Transverse colon (tissue), 4 donors: Measurements from ENCODE around the gene OSBPL6. TPM values are rescaled to one million over a fixed set of nuclear protein-coding genes. Genes with fewer than 3 reads are reported as not detected.

Source experiments
- DNase-seq: peaks from one replicate; pipeline ENCODE4 v3.0.0-alpha.2; 2019
- H3K27ac ChIP-seq, 4 donors: fragments of 200-600 bp; sonication (generic); 2 replicates each; pipeline ENCODE4 v1.5.1; 2016 to 2018; ENCODE audit warnings: inconsistent platforms in 4 of 4
- H3K27me3 ChIP-seq: fragments of 200-600 bp; sonication (generic); 2 replicates; pipeline ENCODE4 v1.5.1; 2017; ENCODE audit warnings: inconsistent platforms
- H3K36me3 ChIP-seq, 4 donors: fragments of 200-600 bp; sonication (generic); 2 replicates each; pipeline ENCODE4 v1.5.1; 2017 to 2019; ENCODE audit warnings: inconsistent platforms in 4 of 4
- H3K4me1 ChIP-seq, 4 donors: fragments of 200-600 bp; sonication (generic); 2 replicates each; pipeline ENCODE4 v1.5.1; 2017 to 2020; ENCODE audit warnings: inconsistent platforms in 4 of 4
- H3K4me3 ChIP-seq, 4 donors: fragments of 200-600 bp; sonication (generic); 1 replicate in 1 of 4; 2 replicates in 3 of 4; pipeline versions ENCODE4 v1.5.1 to v1.6.1; 2017 to 2019; ENCODE audit warnings: inconsistent platforms in 4 of 4
- H3K9me3 ChIP-seq, 2 donors: fragments of 200-600 bp; sonication (generic); 2 replicates each; pipeline ENCODE4 v1.5.1; 2017 to 2019; ENCODE audit warnings: inconsistent platforms in 2 of 2
- EP300 ChIP-seq: sonication (generic); formaldehyde crosslinking; IDR thresholded peaks from one replicate; pipeline ENCODE4 v1.6.1; 2017; ENCODE audit warnings: antibody characterized with exemption, low read depth
- POLR2A ChIP-seq: fragments of 450-650 bp; IDR thresholded peaks from one replicate; pipeline ENCODE4 v1.6.1; 2016; ENCODE audit warnings: antibody characterized with exemption, mild to moderate bottlenecking, moderate library complexity
- POLR2AphosphoS5 ChIP-seq, 3 donors: sonication (generic); formaldehyde crosslinking; IDR thresholded peaks; one replicate each; pipeline ENCODE4 v1.6.1; 2016; ENCODE audit warnings: antibody characterized with exemption in 3 of 3
- WGBS, 2 donors: methylation state at CpG; one replicate each; pipeline ENCODE4 v1.1.5; 2018; ENCODE audit warnings: low coverage in 1 of 2; 5-methylcytosine and 5-hydroxymethylcytosine counted together
- in situ Hi-C, 4 donors: fragments of 200-750 bp; cut with MboI; loops; one replicate each; pipeline versions ENCODE4 v1.15.0 to v1.15.1; 2017; ENCODE audit warnings: low sequenced_read_pairs in 3 of 4, low pct_ligation_motif_present in 1 of 4, low pct_unique_long_range_greater_than_20kb in 1 of 4
- intact Hi-C: fragments of 100-400 bp; cut with DNase I; formaldehyde crosslinking; loops from one replicate; pipeline ENCODE4 v1.15.1; 2023; ENCODE audit warnings: low total_unique reads
- total RNA-seq, 4 donors: library from RNA; depleted of rRNA; stranded (reverse); fragments of >200 nt; gene quantifications; one replicate each; pipeline ENCODE4 v1.1.0, GENCODE V29; 2016
- TF ChIP-seq, protein P1 (sequence below), 5 experiments: fragments of 200-600 bp in 3 of 5; fragments of 450-650 bp in 2 of 5; sonication (generic) in 3 of 5; IDR thresholded peaks; 1 replicate in 2 of 5; 2 replicates in 3 of 5; pipeline ENCODE4 v1.5.1; 2016 to 2017; ENCODE audit warnings: antibody characterized with exemption in 5 of 5, inconsistent platforms in 3 of 5, mild to moderate bottlenecking in 2 of 5, moderate library complexity in 1 of 5

The OSBPL6 gene
- total RNA-seq, 4 donors from 2014 or later, result 0.95 to 4.0 (median 2.5) TPM

DNA sequence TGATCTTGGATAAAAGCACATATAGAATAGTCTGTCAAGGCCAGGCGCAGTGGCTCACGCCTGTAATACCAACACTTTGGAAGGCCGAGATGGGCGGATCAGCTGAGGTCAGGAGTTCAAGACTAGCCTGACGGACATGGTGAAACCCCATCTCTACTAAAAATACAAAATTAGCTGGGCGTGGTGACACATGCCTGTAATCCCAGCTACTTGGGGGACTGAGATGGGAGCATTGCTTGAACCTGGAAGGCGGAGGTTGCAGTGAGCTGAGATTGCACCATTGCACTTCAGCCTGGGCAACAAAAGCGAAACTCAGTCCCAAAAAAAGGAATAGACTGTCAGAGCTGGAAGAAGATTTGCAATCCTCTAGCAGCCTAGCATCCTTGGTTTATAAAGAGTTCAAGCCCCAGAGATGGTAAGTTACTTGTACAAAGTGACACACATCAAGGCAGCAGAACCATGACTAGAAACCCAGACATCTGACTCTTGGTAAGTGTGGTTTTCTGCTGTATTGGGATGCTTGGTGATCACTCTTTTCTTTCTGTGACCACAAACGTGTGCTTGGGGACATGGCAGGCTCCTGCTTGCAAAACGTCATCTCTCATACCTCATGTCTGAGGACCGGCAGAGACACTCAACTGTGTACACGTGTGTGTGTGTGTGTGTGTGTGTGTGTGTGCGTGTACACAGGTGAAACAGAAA is 69.0 kb downstream of the OSBPL6 start:
- H3K36me3 ChIP-seq, result no peaks in the 10 kb centered on the region
- H3K27ac ChIP-seq, result no peak overlapping the region
- TF ChIP-seq EP300 (no peak), POLR2A (no peak), POLR2AphosphoS5 (IDR thresholded peaks at IDR 0.05) (no peak)
- TF ChIP-seq, protein P1, sequence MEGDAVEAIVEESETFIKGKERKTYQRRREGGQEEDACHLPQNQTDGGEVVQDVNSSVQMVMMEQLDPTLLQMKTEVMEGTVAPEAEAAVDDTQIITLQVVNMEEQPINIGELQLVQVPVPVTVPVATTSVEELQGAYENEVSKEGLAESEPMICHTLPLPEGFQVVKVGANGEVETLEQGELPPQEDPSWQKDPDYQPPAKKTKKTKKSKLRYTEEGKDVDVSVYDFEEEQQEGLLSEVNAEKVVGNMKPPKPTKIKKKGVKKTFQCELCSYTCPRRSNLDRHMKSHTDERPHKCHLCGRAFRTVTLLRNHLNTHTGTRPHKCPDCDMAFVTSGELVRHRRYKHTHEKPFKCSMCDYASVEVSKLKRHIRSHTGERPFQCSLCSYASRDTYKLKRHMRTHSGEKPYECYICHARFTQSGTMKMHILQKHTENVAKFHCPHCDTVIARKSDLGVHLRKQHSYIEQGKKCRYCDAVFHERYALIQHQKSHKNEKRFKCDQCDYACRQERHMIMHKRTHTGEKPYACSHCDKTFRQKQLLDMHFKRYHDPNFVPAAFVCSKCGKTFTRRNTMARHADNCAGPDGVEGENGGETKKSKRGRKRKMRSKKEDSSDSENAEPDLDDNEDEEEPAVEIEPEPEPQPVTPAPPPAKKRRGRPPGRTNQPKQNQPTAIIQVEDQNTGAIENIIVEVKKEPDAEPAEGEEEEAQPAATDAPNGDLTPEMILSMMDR (IDR thresholded peaks at IDR 0.05), result no peak
- intact Hi-C loops, result no loop called here
- in situ Hi-C loops, result no loop called here
- WGBS, 2 donors, result 75 to 85% methylated on average over 6 to 13 of the region's 13 CpGs
- no peak overlapping the region for H3K4me3 ChIP-seq
- DNase-seq, result no peak
- no peaks in the 10 kb centered on the region for H3K27me3 ChIP-seq
- no peaks in the 10 kb centered on the region for H3K4me1 ChIP-seq
- H3K9me3 ChIP-seq, result no peaks in the 10 kb centered on the region

DNA sequence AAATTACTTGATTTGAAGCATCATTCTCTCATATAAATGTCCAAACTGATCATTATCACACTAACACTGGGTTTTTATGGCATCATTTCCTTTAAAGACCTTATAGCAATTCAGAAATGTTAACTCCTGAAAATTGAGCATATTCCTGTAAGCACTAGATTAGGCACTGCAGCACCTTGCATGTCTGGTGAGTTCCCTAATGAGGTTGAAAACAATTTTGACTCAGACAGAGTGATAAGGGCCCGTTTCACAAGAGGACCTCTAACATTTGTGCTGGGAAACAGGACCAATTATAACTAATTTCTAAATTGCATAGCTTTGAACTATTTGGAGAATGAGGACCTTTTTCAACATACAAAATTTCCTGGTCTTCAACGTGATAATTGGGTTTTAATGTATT is 69.9 kb downstream of the OSBPL6 start:
- in situ Hi-C loops (no loop called here), intact Hi-C loops (no loop called here)
- Histone ChIP-seq H3K27me3 (no peaks in the 10 kb centered on the region), H3K36me3 (no peaks in the 10 kb centered on the region), H3K9me3 (no peaks in the 10 kb centered on the region), H3K27ac (no peak overlapping the region), H3K4me1 (no peaks in the 10 kb centered on the region), H3K4me3 (no peak overlapping the region)
- WGBS, 2 donors, result 52 to 74% methylated on average over 2 of the region's 2 CpGs
- TF ChIP-seq POLR2AphosphoS5 (IDR thresholded peaks at IDR 0.05) (no peak), EP300 (no peak)
- no peak for DNase-seq

DNA sequence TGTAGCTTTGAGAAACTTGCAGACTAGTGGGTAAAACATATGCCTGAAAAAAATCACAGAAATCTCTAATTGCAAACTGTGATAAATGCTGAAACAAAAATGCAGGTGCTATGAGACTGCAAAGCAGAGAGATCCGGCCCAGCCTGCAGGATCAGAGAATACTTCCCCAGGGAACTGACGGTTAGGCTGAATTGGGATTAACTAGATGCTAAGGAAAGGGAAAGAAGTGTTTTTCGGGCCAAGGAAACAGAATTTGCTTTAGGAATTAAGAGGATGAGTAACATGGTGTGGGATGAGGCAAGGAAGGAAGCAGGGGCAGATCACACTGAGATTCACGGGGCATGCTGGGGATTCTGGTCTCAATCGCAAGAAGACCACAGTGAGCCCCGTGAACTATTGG is 71.5 kb downstream of the OSBPL6 start:
- Histone ChIP-seq H3K27ac (no peak overlapping the region), H3K4me3 (no peak overlapping the region), H3K4me1 (no peaks in the 10 kb centered on the region), H3K27me3 (no peaks in the 10 kb centered on the region), H3K9me3 (no peaks in the 10 kb centered on the region), H3K36me3 (no peaks in the 10 kb centered on the region)
- intact Hi-C loops (no loop called here), in situ Hi-C loops (no loop called here)
- TF ChIP-seq POLR2A (no peak), EP300 (no peak), POLR2AphosphoS5 (IDR thresholded peaks at IDR 0.05) (no peak)
- TF ChIP-seq, protein P1 (IDR thresholded peaks at IDR 0.05), result no peak
- no peak for DNase-seq
- 88 to 89% methylated on average over 6 of the region's 6 CpGs for WGBS, 2 donors

DNA sequence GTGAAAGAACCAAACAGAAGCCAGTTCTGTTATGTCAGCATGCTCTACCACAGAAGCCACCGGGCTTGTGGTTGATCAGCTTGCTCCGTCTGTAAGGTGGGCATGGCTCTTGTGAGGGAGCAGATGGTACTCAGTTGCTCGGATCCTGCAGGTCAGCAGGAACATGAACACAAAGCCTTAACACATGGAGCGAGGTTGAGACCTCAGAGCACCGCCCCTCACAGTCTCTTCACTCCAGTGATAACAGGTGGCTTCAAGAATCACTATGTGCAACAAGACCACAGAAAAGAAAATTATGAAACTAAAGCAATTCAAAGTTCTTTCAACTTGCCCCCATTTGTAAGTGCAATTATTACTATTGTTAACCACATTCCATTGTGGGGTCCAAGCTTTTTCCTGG is 72.1 kb downstream of the OSBPL6 start:
- H3K9me3 ChIP-seq, result no peaks in the 10 kb centered on the region
- DNase-seq, result no peak
- no peak for TF ChIP-seq EP300
- TF ChIP-seq POLR2A, result no peak
- no peak for TF ChIP-seq POLR2AphosphoS5 (IDR thresholded peaks at IDR 0.05)
- TF ChIP-seq, protein P1 (IDR thresholded peaks at IDR 0.05), result no peak
- no peak overlapping the region for H3K27ac ChIP-seq
- in situ Hi-C loops (no loop called here), intact Hi-C loops (no loop called here)
- H3K36me3 ChIP-seq, result no peaks in the 10 kb centered on the region
- no peaks in the 10 kb centered on the region for H3K27me3 ChIP-seq
- no peaks in the 10 kb centered on the region for H3K4me1 ChIP-seq
- WGBS, 2 donors, result 83 to 87% methylated on average over 2 to 5 of the region's 5 CpGs
- H3K4me3 ChIP-seq, result no peak overlapping the region

DNA sequence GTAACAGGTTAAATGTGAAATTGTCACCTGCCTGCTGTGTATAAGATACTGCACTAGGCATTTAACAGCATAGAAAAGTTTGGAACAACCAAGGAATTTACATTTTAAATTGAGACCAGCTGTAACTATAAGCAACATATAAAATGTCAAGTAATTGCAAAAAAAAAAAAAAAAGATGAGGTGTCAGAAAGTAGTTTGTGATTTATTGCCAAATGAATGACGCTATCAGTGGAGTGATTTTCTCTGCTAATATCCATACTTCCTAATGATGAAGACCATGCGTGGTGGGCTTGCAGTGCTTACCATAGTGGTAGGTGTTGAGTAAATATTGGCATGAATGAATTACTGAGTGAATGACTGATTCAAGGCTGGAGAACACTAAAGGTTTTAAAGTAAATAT is 73.3 kb downstream of the OSBPL6 start:
- WGBS, 2 donors, result 90 to 92% methylated on average over 2 of the region's 2 CpGs
- TF ChIP-seq POLR2A, result no peak
- TF ChIP-seq EP300, result no peak
- no peak for TF ChIP-seq POLR2AphosphoS5 (IDR thresholded peaks at IDR 0.05)
- TF ChIP-seq, protein P1 (IDR thresholded peaks at IDR 0.05), result no peak
- in situ Hi-C loops, result no loop called here
- H3K27ac ChIP-seq, result no peak overlapping the region
- intact Hi-C loops, result no loop called here
- H3K4me3 ChIP-seq, result no peak overlapping the region
- no peak for DNase-seq
- no peaks in the 10 kb centered on the region for H3K4me1 ChIP-seq
- H3K36me3 ChIP-seq, result no peaks in the 10 kb centered on the region
- no peaks in the 10 kb centered on the region for H3K9me3 ChIP-seq
- no peaks in the 10 kb centered on the region for H3K27me3 ChIP-seq
